HG03469 (cell line): ENCODE measurements around the gene BAG5.

Source experiments
- ATAC-seq: cut with Tn5 transposase; IDR thresholded peaks from one replicate; pipeline ENCODE4 v1.9.1; 2021; ENCODE audit warnings: mild to moderate bottlenecking, moderate library complexity, moderate number of reproducible peaks; ENCODE audit not compliant: unreplicated experiment

BAG5 gene

DNA sequence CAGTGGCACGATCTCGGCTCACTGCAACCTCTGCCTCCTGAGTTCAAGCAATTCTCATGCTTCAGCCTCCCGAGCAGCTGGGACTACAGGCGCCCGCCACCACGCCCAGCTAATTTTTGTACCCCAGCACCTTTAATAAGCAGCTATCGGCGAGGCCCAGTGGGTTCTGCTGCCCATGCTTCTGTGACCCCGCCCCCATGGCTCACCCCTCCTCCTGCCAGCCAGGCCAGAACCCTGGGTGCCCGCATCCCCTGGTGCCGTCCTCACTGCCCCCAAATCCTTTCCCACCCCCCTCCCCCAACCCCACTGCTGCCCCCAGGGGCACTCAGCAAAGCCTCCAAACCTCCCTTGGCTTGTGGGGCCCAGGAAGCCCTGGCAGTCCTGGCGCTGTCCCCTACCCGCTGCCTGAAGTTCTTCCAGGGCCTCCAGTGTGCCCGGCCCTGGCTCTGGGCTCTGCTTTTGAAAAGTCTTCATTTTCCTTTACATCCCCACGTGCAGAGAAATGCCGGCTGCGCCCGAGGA lies 14.5 kb downstream of the BAG5 start:
- ATAC-seq = no peak

DNA sequence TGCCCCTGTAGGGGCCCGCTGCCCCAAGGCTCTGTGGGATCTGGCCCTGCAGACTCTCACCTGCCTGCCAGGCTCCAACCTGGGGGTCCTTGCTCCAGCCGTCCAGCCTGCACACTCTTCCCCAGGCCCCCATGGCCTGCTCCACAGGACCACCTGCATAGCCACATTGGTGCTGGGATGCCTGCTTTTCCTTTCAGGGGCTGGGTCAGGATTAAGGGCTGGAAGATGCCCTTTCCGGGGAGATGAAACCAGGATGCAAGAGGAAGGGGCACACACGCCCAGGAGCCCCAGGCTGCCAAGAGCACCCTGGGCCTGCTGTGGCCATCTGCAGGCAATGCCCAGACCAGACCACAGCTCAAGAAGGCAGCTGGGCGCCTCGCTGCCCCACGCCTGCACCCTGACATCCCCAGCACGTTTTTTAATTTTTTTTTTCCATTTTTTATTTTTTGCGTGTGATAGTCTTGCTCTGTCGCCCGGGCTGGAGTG lies 15.0 kb downstream of the BAG5 start:
- no peak for ATAC-seq

DNA sequence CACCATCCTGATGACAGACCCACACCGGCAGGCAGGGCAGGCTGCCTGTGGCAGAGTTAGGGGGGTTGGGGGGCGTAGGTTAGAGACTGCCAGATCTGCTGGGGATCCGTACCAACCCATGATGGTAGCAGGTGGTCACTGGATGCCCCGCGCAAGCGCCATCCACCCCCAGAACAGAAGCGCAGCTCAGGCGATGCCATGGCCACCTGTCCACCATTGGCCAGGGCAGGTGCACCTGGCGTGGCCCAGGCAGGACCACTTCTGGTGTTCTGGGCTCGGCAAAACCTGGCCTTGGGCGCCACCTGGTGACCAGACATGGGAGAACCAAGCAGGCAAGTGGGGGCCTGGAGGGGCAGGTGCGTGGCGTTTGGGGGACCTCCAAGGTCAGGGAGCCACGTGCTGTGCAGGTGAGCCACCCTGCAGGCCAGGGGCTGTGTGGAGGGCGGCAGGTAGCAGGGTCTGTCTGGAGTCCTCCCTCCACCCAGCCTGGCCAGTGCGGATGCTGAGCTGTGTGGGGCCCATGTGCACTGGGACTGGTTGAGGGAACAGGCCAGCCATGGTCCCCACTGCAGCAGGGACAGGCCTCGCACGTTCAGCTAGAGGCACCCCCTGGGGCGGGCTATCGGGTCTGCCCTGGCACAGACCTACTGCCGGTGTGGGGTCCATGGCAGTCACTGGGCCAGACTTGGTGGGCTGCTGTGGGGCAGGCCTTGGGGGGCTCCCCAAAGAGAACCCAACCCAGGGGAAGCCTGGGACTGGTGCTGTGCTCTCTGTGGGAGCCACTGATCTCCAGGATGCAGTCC lies 15.6 kb downstream of the BAG5 start:
- ATAC-seq = no peak

DNA sequence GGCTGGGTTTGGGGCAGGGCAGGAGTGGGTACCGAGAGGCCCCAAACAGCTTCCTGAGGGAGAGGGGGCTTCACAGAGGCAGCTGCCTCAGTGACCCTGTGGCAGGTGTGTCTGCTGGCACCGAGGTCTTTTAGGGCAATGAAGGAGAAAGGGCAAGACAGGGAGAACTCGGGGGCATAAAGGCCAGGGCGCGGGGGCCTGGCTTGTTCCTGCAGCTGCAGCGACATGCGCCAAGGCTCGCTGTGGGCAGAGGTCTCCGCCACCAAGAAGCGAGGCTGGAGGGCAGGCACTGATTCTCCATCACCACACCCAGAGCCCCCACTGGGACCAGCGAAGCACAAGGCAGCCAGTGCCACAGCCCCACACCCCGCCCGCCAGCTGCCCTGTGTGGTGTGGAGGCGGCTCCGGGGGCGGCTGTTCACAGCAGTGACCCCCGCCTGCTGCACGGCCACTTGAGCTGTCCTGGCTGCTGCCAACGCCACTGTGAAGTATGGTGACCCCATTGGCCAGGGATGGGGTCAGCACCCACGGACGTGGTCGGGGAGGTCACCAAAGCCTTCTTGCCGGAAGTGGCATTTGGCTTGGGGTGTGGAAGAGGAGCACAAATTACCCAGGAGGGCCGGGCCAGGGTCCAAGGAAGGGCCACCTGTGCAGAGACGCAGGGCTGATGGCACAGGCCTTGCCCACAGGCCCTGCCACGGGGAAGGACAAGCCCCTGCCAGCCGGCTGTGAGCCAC lies 16.4 kb downstream of the BAG5 start:
- no peak for ATAC-seq

DNA sequence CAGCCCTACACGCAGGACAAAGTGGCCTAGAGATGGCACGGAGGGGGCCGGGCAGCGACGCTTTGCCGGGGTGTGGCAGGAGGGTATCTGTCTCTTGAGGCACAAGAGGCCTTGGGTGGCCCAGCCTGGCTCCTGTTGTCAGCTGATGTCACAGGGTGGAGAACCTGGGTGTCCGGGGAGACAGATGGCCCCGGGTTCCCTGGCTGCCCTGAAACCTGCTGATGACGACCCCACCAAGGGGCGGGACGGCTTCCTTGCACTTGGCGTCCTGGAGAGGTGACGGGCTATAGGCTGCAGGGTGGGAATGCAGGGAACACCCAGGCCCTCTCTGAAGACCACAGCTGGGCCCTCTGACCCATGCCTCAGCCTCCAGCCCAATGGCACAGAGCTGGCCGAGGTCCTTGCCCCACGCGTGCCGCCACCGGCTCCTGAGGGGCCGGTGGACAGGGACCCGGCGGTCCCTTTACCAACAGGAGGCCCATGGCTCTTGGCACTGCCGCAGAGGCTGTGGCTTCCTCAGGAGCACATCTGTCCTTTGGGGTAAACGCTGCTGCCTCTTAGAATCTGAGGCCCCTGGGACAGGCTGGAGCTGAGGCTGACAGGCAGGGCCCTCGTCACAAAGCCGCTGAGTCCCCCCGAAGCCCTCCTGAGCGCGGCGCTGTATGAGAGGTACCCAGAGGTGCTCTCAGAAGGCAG lies 17.1 kb downstream of the BAG5 start:
- no peak for ATAC-seq

DNA sequence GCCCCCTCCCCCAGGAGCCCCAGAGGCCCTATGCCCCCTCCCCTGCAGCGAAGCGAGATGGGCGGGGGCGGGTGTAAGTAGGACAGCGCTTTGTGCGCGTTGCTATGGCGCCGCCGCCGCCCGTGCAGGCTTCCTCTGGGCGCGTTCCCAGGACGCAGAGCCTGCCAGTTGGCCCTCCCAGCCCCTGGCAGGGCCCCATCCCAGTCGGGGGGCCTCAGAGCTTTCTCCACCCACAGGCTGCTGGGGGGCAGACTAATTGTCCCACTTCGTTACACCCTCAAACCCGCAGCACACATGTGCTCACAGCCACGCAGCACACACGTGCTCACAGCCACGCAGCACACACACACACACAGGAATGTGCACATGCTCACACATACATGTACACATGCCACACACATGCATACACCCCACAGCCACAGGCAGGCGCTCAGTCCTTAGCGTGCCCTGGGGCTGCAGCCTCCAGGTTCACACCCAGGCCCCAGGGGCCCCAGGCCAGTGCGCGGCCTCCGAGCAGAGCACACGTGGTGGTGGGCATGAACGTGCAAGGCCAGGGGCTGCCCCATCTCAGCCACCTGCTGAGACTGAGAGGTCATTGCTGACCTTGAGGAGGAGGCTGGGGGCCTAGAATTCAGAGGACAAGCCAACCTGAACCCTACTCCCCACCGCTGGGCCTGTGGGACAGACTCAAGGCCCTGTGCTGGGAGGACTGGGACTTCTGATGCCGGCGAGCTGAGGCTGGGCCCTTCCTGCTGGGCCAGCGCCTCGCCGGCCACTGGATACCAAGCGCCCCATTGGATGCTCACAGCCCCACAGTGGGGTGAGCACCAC lies 17.9 kb downstream of the BAG5 start:
- no peak for ATAC-seq

DNA sequence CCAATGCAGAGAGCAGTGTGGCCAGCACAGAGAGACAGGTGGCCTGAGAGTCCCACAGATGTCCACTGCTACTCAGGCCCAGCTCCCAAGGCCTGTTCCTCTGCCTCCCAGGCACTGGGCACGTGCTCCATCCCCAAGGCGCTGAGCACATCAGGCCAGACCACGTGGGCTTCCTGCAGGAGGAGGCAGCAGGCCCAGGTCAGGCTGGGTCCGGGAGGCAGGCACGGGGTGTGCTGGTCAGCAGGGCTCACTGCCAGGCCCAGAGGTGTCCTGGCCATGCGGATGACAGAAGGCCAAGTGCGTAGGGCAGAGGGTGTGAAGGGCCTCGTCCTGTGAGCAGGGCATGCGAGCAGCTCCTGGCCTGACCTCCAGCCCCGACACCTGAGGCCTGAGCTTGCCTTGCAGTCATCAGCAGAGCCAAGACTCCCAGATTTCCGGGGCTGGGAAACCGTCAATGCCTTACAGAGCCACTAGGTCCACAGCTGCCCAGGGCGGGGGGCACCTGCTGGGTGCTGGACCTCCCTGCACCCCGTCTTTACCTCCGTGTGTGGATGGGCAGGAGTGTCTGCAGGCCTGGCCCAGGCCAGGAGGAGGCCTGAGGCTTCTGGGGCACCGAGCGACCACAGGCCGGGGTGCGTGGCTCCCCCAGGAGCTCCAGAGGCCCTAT lies 18.6 kb downstream of the BAG5 start:
- ATAC-seq = no peak

DNA sequence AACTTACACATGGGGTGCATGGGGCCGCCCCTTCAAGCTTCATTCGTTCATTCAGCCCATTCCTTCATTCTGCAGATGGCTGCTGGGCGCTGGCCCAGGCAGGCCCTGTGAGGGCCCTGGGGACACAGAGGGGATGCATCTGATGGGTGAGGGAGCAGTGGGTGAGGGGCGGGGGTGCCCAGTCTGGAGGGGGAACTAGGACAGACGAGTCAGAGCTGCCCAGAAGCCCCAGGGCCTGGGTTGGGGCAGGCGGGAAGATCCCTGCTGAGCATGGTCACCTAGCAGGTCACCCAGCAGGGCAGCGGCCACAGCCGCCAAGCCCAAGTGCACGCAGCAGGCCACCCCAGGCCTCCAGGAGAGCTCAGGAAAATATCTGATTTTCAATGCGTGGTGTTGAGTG lies 19.3 kb downstream of the BAG5 start:
- no peak for ATAC-seq

DNA sequence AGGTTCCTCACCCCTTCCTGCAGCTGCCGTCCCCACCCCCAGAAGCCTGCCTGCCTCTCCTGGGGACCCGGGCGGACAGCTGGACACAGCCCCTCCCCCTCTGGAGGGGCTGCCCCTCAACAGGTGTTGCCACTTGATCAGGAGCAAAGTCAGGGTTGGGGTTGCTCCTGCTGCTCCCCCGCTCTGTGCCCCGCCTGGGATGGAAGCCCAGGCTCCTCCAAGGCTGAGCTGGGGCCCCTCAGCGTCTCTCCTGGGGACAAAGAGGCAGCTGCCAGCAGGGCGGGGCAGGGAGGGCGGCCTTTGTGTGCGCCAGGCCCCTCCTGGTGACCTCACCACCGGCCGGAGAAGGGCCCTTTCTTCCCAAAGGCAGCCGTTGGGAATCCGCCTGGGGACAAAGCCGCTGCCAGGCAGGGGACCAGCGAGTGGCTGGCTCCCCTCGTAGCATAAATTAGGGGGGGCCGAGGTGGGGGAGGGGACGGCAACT lies 19.8 kb downstream of the BAG5 start:
- ATAC-seq = no peak

DNA sequence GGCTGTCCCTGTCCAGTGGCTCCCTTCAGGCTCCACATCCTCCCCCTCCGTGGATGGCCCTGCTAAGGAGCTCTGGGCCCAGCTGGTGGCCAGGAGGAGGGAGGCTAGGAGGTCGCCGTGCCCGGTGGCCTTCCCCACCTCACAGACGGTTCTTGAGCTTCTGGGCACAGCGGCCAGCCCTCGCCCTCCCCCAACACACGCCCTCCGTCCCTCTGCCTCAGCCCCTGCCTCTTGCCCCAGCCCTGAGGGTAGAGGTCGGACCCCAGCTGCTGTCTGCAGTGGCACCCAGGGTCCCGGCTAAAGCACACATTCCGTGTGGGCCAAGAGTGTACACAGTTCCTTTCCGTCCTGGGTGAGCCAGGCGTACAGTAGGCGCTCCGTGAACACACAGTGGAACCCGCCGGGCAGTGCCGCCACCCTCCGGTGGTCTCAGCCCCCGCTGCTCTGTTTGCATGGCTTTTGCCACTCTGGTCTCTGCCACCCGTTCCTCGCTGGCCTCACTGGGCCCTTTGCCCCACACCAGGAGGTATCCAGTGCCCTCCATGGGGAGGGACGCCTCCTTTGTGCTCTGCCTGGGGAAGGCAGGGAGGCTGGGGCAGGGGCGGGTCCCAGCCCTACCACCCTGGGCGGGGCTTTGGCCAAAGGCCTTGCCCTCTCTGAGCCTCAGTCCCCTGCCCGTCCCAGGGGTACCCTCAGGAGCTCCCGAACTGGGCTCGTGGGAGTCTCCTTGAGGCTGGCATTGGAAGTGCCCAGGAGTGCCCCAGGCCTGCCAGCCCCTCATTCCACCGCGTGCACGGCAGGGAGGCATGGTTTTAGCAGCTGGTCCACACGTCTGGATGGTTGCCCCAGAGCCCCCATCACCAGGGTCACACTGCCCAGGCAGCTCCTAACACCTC lies 20.5 kb downstream of the BAG5 start:
- no peak for ATAC-seq

DNA sequence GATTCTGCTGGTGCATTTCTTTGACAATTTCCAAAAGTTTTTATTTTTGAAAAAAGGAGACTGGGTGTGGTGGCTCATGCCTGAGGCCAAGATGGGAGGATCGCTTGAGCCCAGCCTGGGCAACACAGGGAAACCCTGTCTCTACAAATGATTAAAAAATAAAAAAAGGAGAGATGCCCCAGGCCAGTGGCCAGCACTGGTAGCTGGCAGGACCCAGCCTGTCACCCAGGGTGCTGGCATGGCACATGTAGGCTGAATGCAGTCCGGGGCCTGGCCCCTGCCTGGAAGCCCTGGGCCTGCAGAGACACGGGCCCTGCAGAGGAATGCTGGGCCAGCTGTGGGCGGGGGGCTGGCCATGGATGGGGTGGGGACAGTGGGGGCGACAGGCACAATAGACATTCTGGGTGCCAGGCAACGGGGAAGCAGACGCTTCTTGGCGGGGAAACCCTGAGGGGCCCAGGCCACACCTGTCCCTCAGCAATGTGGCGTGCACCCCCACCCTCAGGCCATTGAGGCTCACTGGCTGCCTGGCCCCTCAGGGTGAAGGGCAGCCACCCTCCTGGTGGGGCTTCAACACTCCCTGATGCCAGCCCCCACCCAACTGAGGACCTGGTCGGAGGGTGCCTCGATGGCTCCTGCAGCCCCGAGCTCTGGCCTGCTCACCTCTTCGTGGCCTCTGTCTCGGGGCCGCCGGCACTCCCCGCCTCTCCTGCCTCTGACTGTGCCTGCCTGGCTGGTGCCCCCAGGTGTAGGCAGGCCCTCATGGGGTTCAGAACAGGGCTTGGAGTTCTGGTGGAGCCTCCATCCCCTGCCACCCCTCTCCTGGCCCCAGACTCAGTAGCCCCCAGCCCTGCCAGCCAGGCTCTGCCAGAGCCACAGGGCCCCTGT lies 21.4 kb downstream of the BAG5 start:
- no peak for ATAC-seq

DNA sequence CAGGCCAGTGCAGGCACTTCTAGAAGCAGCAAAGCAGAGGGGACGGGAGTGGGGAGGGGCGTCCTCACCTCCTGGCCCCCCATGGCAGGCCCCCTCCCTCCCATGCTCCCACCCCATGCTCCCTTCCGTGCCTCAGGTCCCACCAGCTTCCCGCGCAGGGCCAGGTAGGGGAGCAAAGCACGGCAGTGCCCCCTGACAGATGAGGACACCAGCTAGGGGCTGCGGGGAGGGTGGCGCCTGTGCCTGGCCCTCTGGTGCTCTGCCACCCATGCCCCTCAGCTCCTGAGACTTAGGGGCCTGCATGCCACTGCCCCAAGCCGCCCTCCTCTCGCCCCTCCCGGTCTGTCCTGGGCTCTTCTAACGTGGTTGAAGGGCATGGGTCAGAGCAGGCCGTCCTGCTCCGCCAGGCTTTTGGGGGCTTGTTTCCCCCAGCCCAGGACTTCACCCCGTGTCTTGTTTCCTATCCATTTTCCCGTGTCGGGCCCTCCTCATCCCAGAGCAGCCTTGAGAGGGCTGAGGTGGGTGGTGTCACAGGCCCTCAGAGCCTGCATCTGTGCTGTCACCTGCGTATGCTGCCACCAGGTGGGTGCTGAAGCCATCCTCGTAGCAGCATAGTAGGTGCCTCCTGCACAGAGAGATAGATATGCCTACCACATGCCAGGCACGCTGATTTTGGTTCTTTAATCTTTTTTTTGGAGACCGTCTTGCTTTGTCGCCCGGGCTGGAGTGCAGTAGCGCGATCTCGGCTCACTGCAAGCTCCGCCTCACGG lies 23.2 kb downstream of the BAG5 start:
- ATAC-seq = no peak

DNA sequence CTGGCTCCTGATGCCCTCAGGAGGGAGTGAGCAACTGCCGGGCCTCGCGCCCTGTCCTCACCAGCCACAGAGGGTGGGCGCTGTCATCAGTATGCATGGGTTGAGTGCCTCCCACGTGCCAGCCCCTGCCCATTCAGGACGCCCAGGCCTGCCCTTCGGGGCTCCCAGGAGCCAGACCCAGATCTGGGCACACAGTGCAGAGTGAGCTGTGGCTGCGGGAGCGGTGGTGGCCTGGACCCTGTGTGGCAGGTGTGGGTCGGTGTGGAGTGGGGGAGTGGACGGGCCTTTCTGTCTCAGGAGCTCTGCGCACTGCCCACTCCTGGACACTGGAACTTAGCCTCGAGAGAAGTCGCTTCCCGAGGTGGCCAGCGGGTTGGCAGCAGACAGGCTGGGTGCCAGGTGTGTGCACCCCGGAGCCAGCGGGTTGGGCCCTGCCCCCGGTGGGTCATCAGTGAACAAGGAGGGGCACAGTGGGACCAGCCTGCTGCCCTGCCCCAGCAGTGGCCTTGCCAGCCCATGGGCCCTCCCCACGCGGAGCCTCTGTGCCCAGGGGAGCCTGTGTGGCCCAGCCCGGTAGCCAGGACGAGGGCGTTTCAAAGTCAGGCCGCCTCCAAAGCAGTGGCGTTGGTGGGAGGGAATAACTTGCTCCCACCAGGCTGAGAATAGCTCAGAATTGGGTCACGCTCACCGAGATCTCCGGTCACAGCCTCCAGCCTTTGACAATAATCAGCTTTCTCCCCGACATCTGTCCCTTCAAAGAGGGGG lies 24.0 kb downstream of the BAG5 start:
- ATAC-seq = no peak

DNA sequence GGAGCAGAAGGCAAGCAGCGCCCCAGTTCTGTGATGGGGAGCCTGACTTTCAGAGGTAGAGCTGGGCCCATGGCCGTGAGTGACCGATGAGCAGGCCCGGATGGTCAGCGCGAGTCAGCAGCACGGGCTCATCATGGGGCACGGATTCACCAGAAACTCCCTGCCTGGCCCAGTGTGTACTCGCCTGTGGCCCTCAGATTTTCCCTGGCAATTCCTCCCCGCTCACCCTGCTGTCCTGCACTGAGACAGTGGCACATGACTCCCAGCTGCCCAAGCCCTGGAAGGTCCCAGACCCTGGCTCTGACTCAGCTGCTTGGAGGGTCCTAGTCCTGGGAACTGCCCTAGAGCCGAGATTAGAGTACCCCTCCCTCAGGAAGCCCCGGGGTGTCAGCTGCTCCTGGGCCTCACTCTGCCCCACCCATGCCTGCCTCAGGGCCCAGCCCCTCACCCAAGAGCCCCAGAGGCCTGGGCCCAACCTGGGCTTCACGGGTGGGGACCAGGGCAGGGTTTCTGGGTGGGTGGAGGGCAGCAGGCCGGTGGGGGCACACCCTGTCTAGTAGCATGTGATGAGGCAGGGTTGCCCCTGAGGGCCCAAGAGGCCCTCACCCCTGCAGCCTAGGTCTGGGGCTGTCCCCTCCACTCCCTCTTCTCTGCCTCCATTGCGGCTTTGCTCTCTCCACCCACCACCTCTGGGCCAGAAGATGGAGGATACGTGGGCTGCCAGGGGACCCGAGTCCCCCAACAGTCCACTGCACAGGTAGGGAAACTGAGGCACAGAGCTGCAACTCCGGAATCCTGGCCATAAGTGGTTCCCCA lies 25.1 kb downstream of the BAG5 start:
- ATAC-seq = no peak

DNA sequence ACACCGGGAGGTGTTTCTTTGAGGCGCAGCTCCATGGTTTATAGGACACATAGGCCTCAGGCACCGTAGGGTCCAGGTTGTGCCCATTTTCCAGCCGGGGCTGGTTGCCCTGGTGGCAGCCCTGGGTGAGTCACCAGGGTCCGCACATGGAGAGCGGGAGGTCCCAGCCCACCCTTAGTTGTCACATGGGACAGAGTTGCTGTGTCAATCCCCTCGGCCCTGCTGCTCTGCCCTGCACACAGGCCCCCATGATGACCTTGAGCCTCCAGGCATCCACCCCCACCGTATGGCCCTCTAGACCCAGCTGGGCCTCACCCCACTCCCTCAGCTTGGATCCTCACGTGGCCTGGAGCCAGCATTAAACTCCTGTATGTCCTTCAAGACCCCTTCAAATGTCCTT lies 25.8 kb downstream of the BAG5 start:
- ATAC-seq = no peak
